HG02970 (cell line): ENCODE measurements around the gene CYP19A1.

Source experiments
- ATAC-seq: cut with Tn5 transposase; IDR thresholded peaks from one replicate; pipeline ENCODE4 v1.9.1; 2021; ENCODE audit warnings: mild to moderate bottlenecking, moderate library complexity, moderate number of reproducible peaks; ENCODE audit not compliant: unreplicated experiment, low FRiP score

CYP19A1 gene

GRCh38 chr15:51338496-51338895 is at the start of gene CYP19A1:
TSS of gene CYP19A1 (minus strand) at chr15:51338596. CDS start at chr15:51242912, 95,684 bp downstream.
- no peak for ATAC-seq

GRCh38 chr15:51387699-51388041 is 49.3 kb upstream of the CYP19A1 start:
- no peak for ATAC-seq

- no peak for ATAC-seq
These were observed 48.7 kb upstream of the CYP19A1 start for GRCh38 chr15:51386960-51387698.

DNA sequence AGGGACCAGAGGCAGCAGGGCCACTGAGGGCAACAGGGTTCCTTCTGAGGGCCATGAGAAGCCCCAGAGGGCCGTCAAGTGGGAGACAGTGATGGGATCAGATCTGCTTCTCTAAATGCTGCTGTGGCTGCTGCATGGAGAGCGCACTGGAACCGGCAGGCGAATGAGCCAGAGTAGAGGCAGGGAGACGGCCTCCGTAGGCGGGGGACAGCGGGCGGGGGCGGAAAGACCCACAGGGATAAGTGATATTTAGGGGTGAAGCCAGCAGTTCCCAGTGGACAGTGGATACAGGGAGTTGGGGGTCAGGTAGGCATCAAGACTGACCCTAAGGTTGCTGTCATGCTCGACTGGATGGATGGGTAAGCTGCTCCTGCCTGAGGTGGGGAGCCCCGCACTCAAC is 48.1 kb upstream of the CYP19A1 start:
- ATAC-seq: no peak

DNA sequence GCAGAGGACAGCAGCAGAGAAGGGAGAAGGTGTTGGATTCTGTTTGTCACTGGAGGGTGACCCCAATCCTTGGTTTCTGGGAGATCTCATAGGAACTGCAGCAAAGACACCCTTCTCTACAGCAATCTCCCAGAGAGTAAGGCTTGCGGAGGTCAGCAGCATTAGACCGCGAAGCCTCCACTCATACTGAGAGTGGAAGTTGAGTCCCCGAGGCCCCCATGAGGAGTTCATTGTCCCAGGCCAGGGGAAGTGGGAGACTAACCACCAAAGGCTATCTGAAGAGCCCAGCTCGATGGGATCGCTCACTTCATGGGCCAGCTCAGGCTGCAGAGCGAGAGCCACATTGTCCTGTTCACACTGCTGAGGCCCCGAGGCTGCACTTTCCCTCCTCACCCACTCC is 47.6 kb upstream of the CYP19A1 start:
- no peak for ATAC-seq

- no peak for ATAC-seq
These were observed 44.4 kb upstream of the CYP19A1 start for GRCh38 chr15:51382787-51383186.

GRCh38 chr15:51380999-51381806 is 42.8 kb upstream of the CYP19A1 start:
- ATAC-seq: no peak

DNA sequence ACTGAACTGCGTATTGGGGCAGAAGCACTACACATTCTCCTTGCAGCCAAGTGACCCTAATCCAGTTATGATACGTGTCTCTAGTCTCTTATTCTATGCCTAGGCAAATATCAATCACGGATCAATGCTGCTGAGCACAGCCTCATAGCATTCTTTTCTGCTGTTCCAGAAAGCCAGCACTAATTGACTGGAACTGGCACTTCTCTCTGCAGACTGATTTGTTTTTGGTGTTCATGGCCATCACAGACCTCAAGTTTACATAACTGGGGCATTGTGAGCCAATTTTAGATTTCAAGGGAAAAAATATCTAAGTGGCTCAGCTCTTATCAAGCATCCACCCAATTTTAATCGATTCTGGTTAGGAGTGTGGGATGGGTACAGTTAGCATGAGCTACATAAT is 41.0 kb upstream of the CYP19A1 start:
- ATAC-seq: no peak

GRCh38 chr15:51378406-51378805 is 40.0 kb upstream of the CYP19A1 start:
- ATAC-seq: no peak

- no peak for ATAC-seq
These were observed 38.8 kb upstream of the CYP19A1 start for GRCh38 chr15:51377038-51377786.

GRCh38 chr15:51375966-51376640 is 37.7 kb upstream of the CYP19A1 start:
- ATAC-seq: no peak

DNA sequence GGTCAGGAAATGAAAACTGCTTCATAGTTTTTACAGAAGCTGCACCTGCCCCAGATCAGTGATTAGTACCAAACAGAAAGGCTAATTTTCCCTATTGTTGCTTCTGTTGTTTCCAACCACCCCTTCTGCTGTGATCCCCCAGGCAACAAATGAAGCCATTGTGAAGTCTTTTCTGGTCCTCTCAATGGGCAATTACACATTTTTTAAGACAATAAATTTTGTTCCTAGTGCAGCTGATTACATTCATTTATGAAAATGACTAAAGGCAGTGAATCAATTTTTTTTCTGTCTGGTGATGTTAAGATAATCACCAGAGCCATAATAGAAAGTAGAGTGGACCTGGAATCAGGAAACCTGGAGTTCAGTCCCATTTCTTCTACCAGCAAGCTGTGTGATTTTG is 35.7 kb upstream of the CYP19A1 start:
- no peak for ATAC-seq

DNA sequence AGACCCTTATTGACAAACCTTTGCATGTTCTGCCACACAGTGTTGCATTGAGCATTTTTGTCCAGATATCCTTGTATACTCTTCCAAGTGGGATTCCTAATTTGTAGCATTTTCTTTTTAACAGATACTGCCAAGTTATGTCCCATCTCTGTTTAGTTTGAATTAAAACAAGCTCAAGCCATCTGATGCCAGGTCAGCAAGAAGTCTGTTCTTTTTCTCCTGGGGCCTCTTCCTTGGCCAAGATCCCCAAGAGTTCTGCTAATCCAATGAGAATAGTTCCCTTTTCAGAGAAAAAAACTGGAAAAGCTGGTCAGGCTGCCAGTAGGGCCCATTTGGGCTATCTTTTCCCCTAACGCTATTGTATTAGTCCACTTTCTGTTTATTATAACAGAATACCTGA is 32.9 kb upstream of the CYP19A1 start:
- no peak for ATAC-seq

GRCh38 chr15:51369451-51369761 is 31.0 kb upstream of the CYP19A1 start:
- no peak for ATAC-seq

DNA sequence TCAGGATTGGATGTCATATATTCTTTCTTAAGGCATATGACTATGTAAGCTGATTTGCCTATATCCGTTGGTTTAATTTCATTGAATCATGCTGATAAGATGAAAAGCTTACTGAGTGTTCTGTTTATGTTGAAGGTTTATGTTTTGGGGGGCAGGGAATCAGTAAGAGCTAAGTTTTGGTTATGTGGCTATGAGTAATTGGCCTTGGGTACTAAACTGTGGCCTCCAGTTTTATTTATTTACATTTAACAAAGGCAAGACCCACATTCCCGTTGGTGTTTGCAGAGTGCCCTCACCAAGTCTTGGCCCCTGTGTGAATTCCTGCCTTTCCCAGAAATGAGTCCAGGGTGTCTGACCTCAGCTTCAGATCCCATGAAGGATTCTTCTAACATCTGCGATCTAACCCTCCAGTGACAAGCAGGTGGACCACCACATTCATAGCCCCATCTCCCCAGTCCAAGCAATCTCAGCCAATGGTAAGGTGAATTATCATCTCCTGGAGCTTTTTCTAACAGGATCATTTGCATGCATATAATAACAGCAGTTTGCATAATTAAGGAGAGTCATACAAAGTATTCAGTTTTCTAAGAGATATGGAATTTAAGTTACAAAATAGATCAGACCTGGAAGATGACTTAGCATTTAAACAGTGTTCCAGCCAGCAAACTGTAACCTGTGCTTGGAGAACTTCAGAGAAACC is 30.5 kb upstream of the CYP19A1 start:
- ATAC-seq: no peak

GRCh38 chr15:51368307-51368706 is 29.9 kb upstream of the CYP19A1 start:
- ATAC-seq: no peak

GRCh38 chr15:51367322-51367976 is 29.1 kb upstream of the CYP19A1 start:
- ATAC-seq: no peak

- ATAC-seq: no peak
These were observed 28.5 kb upstream of the CYP19A1 start for GRCh38 chr15:51366920-51367319.

DNA sequence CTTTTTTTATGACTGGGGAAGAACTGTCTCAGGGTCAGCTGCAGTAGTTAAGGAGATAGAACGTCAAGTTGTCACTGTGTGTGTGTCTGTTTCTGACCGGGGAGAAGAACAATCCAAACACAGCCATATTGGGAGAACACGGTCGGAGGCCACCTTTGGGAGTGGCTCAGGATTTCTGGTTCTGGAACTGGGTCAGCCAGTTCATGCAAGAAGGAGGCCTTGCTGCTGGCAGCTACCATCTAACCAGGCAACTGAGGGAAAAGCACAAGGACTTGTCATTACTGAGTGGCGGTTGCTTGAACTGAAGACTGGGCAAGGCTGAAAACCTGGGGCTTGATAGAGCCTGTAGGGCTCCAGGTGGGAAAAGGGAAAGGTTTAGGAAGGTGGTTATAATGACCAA is 27.7 kb upstream of the CYP19A1 start:
- ATAC-seq: no peak

DNA sequence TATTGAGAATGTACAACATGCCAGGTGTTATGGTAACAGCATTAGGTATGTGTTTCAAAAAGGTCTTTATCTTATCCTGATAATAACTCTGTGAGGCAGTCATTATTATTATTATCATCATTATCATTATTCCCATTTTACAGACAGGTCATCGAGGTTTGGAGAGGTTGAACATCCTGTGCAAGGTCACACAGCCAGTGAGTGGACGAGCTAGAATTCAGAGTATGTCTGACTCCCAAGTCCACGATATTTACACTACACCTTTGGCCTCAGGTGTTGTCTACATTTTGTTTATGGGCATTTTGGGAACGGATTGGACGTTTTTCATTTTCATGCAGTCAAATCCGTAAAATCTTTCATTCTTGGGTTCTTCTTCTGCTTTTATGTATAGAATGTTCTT is 27.0 kb upstream of the CYP19A1 start:
- ATAC-seq: no peak
